SK-N-SH treated with all-trans-retinoic acid at 6 μM for 48 hours (cell line): ENCODE measurements around the gene LRMDA.

Experiments
- ARNTL ChIP-seq: fragments of 450-650 bp; formaldehyde crosslinking; IDR thresholded peaks from 2 replicates; pipeline ENCODE4 v1.5.0; 2020; ENCODE audit warnings: low read depth, mild to moderate bottlenecking, moderate library complexity, borderline replicate concordance
- CREB5 ChIP-seq: fragments of 250-450 bp; sonication (Bioruptor Pico); IDR thresholded peaks from 2 replicates; pipeline ENCODE4 v1.5.1; 2020; ENCODE audit warnings: low read depth, mild to moderate bottlenecking, moderate library complexity
- CSDC2 ChIP-seq: fragments of 250-450 bp; sonication (Bioruptor Pico); IDR thresholded peaks from 2 replicates; pipeline ENCODE4 v1.5.0; 2020; ENCODE audit warnings: mild to moderate bottlenecking, moderate library complexity
- GLIS3 ChIP-seq: fragments of 250-450 bp; sonication (Bioruptor Pico); IDR thresholded peaks from 2 replicates; pipeline ENCODE4 v1.5.0; 2020; ENCODE audit warnings: mild to moderate bottlenecking, moderate library complexity
- PATZ1 ChIP-seq: fragments of 250-450 bp; sonication (Bioruptor Pico); IDR thresholded peaks from 2 replicates; pipeline ENCODE4 v1.8.0; 2020; ENCODE audit warnings: mild to moderate bottlenecking, moderate library complexity, borderline replicate concordance
- TOX ChIP-seq: fragments of 250-450 bp; sonication (Bioruptor Pico); IDR thresholded peaks from 2 replicates; pipeline ENCODE4 v1.8.0; 2021; ENCODE audit warnings: mild to moderate bottlenecking, moderate library complexity, borderline replicate concordance
- ZFP3 ChIP-seq: fragments of 250-450 bp; sonication (Bioruptor Pico); IDR thresholded peaks from 2 replicates; pipeline ENCODE4 v1.5.0; 2020; ENCODE audit warnings: mild to moderate bottlenecking, moderate library complexity
- ZNF565 ChIP-seq: fragments of 450-650 bp; formaldehyde crosslinking; conservative IDR thresholded peaks from 2 replicates; pipeline ENCODE4 v1.5.0; 2020; ENCODE audit warnings: low read depth, mild to moderate bottlenecking, moderate library complexity
- ZNF70 ChIP-seq: fragments of 450-650 bp; formaldehyde crosslinking; IDR thresholded peaks from 2 replicates; pipeline ENCODE4 v1.5.0; 2020; ENCODE audit warnings: mild to moderate bottlenecking, moderate library complexity
- ZNF8 ChIP-seq: fragments of 450-650 bp; formaldehyde crosslinking; IDR thresholded peaks from 2 replicates; pipeline ENCODE4 v1.5.0; 2020; ENCODE audit warnings: mild to moderate bottlenecking, moderate library complexity
- TF ChIP-seq, protein P1 (sequence below): fragments of 250-450 bp; sonication (Bioruptor Pico); IDR thresholded peaks from 2 replicates; pipeline ENCODE4 v1.5.0; 2020; ENCODE audit warnings: mild to moderate bottlenecking, moderate library complexity

GRCh38 chr10:76112826-76113150, 681.4 kb downstream of the LRMDA start:
- TF ChIP-seq PATZ1 (no peak), ZNF565 (CRISPR knock-in tag) (no peak), ZNF70 (CRISPR knock-in tag) (no peak), ARNTL (CRISPR knock-in tag) (no peak), ZFP3 (CRISPR knock-in tag) (no peak), TOX (CRISPR knock-in tag) (no peak), CSDC2 (CRISPR knock-in tag) (no peak), CREB5 (no peak), GLIS3 (CRISPR knock-in tag) (no peak), ZNF8 (CRISPR knock-in tag) (no peak)
- TF ChIP-seq, protein P1, sequence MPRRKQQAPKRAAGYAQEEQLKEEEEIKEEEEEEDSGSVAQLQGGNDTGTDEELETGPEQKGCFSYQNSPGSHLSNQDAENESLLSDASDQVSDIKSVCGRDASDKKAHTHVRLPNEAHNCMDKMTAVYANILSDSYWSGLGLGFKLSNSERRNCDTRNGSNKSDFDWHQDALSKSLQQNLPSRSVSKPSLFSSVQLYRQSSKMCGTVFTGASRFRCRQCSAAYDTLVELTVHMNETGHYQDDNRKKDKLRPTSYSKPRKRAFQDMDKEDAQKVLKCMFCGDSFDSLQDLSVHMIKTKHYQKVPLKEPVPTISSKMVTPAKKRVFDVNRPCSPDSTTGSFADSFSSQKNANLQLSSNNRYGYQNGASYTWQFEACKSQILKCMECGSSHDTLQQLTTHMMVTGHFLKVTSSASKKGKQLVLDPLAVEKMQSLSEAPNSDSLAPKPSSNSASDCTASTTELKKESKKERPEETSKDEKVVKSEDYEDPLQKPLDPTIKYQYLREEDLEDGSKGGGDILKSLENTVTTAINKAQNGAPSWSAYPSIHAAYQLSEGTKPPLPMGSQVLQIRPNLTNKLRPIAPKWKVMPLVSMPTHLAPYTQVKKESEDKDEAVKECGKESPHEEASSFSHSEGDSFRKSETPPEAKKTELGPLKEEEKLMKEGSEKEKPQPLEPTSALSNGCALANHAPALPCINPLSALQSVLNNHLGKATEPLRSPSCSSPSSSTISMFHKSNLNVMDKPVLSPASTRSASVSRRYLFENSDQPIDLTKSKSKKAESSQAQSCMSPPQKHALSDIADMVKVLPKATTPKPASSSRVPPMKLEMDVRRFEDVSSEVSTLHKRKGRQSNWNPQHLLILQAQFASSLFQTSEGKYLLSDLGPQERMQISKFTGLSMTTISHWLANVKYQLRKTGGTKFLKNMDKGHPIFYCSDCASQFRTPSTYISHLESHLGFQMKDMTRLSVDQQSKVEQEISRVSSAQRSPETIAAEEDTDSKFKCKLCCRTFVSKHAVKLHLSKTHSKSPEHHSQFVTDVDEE (CRISPR knock-in tag) = no peak
